Measurements from ENCODE around the gene PERM1.

PERM1 gene

DNA sequence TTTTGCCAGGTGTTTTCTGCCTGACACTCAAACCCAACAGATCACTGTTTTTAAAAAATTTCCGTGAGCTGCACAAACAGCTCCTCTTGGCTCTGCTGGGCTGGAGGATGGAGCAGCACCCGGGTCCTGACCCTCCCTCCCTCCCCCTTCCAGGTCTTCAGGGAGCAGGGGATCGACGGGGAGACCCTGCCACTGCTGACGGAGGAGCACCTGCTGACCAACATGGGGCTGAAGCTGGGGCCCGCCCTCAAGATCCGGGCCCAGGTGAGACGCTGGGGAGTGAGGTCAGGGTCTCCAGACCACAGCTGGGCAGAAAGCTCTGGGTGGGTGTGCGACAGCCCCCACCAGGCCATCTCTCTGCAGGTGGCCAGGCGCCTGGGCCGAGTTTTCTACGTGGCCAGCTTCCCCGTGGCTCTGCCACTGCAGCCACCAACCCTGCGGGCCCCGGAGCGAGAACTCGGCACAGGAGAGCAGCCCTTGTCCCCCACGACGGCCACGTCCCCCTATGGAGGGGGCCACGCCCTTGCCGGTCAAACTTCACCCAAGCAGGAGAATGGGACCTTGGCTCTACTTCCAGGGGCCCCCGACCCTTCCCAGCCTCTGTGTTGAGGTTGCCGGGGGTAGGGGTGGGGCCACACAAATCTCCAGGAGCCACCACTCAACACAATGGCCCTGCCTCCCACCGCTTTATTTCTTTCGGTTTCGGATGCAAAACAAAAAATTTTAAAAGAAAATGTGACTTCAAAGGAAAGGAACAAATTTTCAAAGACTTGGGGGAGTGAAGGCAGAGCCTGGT lies 38.1 kb downstream of the PERM1 start:
- no peak for DNase-seq

DNA sequence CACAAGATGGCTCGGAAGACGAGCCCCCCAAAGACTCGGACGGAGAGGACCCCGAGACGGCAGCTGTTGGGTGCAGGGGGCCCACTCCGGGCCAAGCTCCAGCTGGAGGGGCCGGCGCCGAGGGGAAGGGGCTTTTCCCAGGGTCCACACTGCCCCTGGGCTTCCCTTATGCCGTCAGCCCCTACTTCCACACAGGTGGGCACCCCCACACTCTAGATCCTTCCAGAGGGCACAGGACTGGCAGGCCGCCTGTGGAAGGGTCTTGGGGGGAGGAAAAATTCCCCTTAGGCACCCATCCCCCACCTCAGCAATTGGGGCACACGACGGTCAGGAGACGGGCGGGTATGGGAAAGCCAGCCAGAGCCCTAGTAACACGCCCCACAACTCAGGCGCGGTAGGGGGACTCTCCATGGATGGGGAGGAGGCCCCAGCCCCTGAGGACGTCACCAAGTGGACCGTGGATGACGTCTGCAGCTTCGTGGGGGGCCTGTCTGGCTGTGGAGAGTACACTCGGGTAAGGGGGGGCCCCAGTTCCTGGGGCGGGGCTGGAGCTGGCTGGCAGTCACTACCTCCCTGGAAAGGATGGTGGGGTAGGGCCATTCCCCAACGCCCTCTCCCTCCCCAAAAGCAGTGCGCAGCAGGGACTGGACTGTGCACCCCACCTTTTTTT lies 38.9 kb downstream of the PERM1 start:
- DNase-seq: no peak

DNA sequence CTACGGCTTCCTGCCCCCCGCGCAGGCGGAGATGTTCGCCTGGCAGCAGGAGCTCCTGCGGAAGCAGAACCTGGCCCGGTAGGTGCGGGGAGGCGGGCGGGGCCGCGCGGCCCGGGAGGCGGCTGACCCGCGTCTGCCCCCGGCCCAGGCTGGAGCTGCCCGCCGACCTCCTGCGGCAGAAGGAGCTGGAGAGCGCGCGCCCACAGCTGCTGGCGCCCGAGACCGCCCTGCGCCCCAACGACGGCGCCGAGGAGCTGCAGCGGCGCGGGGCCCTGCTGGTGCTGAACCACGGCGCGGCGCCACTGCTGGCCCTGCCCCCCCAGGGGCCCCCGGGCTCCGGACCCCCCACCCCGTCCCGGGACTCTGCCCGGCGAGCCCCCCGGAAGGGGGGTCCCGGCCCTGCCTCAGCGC lies 39.5 kb downstream of the PERM1 start:
- DNase-seq: no peak

DNA sequence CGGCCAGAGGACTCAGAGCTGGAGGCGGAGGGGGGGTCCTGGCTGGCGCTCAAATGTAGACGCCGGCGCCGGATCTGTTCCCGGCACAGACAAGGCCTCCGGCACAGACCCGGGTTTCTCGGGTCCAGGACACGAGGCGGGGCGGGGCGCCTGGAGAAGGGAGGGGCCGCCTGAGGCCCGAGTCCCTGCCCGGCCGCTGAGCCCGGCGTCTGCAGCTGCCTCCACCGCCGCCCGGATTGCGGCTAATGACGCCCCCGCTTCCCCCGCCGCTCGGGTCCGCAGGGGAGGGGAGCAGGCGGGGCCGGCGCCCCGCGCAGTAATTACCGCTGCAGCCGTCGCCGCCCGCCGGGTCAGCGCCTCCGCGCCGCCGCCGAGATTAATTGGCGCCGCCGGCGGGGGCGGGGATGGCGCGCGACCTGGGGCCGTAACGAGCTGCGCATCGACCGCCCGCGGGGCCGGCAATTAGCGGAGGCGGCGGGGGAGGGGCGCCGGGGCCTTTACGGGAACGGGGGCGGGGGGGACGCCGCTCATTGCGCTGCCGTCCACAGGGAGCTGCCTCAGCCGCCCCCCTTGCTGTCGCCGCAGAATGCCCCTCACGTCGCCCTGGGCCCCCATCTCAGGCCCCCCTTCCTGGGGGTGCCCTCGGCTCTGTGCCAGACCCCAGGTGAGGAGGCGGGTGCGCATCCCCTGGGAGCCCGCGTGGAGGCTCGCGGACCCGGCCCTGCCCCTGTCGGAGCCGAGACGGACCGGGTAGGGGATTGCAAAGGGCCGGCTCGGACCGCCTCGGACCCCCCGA lies 40.1 kb downstream of the PERM1 start:
- DNase-seq: no peak

DNA sequence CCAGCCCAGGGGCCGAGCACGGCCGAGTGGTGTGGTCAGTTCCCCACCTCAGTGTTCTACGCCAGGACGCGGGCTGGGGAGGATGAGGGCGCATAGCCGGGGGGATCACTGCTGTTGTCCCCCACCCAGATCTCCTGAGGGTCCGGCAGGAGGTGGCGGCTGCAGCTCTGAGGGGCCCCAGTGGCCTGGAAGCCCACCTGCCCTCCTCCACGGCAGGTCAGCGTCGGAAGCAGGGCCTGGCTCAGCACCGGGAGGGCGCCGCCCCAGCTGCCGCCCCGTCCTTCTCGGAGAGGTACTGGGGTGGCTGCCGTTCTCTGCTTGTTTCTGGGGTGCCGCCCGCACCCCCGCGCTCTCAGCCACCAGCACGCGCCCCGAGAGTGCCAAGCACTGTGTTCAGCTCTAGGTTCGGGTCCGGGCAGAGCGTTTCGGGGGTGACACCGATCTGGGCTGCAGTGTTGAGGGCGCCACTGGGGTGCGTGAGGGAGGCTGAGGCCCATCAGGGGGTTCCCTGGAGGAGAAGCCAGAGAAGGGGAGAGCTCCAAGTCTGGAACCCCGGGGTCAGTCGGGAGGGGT lies 40.8 kb downstream of the PERM1 start:
- no peak for DNase-seq

- no peak for DNase-seq
These were observed 41.5 kb downstream of the PERM1 start for GRCh38 chr1:940107-941014.

- no peak for DNase-seq
These were observed 42.3 kb downstream of the PERM1 start for GRCh38 chr1:939511-940106.

GRCh38 chr1:938711-939489 lies 43.0 kb downstream of the PERM1 start:
- no peak for DNase-seq

- no peak for DNase-seq
These were observed 43.7 kb downstream of the PERM1 start for GRCh38 chr1:938088-938683.

GRCh38 chr1:937521-937920 lies 44.4 kb downstream of the PERM1 start:
- no peak for DNase-seq

DNA sequence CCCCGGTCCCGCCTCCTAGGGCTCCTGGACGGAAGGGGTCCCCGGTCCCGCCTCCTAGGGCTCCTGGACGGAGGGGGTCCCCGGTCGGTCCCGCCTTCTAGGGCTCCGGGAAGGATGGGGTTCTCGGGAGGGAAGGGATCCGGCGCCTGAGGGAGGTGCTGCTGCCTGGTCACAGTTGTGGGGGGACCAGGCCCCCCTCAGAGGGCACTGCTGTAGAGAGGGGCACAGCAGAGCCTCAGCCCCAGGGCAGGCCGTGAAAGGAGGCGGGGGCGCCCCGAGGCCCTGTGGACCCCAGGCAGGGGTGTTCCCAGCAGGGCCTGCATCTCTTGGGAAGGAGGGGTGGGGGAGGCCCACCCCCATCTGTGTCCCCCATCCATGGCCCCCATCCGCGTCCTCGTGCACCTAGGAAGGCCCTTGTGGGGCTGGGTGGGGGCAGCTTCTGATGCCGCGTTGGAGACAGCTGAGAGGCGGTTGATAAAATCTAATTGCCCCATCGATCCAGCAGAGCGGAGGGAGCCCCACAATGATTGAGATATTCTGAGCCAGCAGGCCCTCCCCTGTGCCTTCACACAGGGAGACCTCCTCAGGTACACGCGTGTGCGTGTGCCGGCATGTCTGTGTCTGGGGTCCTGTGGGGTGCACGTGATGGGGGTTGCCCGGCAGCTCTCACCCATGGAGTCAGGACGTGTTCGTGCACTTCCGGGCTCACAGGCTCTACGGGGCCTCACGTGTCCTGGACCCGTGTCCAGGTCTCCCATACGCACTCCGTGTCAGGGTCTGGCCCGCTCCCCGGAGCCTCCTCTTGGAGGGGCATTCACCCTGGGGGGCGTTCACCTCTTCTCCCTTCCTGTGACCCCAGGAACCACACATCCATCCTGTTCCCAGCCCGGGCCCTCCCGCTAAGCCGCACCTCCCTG lies 45.3 kb downstream of the PERM1 start:
- no peak for DNase-seq

- DNase-seq: no peak
These were observed 46.1 kb downstream of the PERM1 start for GRCh38 chr1:935751-936231.

- DNase-seq: no peak
These were observed 46.7 kb downstream of the PERM1 start for GRCh38 chr1:934991-935750.

GRCh38 chr1:933603-933940 lies 48.3 kb downstream of the PERM1 start:
- DNase-seq: no peak

GRCh38 chr1:932776-933602 lies 48.9 kb downstream of the PERM1 start:
- no peak for DNase-seq

DNA sequence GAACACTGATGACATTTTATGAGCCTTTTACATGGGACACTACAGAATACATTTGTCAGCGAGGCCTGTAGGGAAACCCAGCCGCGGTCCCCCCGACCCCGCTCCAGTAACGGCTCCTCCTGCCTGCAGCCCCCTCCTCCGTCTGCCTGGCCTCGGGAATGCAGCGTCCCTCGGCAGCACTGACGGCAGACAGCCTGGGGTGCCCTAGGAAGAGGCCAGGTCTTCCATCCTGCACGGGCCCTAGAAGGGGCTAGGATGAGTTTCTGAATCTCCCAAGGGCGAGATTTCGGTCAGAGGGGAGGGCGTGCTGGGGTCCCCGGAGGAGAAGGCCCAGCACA lies 49.8 kb downstream of the PERM1 start:
- DNase-seq: no peak

GRCh38 chr1:931380-932172 lies 50.3 kb downstream of the PERM1 start:
- DNase-seq: no peak
